Neural cell (in vitro differentiated cells): ENCODE data around the gene PARD3B. TPM values are rescaled to one million over a fixed set of nuclear protein-coding genes. Genes with fewer than 3 reads are reported as not detected.

Experiments used
- H2AFZ ChIP-seq: fragments of 200-600, 300-800 bp; sonication (generic), shearing (Covaris generic); 2 replicates; pipeline ENCODE4 v1.6.0; 2014; ENCODE audit warnings: low read depth, mild to moderate bottlenecking, antibody characterized with exemption, low read length, moderate library complexity
- H3F3A ChIP-seq: fragments of 200-600 bp; shearing (Covaris generic); 2 replicates; pipeline ENCODE4 v1.6.1; 2016; ENCODE audit warnings: mild to moderate bottlenecking, moderate library complexity, mixed read lengths, antibody characterized with exemption, low read length; ENCODE audit not compliant: insufficient read depth, poor library complexity, severe bottlenecking
- H3K27ac ChIP-seq: fragments of 200-600, 300-800 bp; sonication (generic), shearing (Covaris generic); 2 replicates; pipeline ENCODE4 v1.5.1; 2014; ENCODE audit warnings: mild to moderate bottlenecking, low read length, moderate library complexity
- H3K27me3 ChIP-seq: fragments of 300-800, 200-600 bp; sonication (generic), shearing (Covaris generic); 2 replicates; pipeline ENCODE4 v1.6.0; 2014; ENCODE audit warnings: mild to moderate bottlenecking, low read depth, low read length, moderate library complexity; ENCODE audit not compliant: insufficient read depth
- H3K36me3 ChIP-seq: fragments of 300-800, 200-600 bp; sonication (generic), shearing (Covaris generic); 2 replicates; pipeline ENCODE4 v1.5.1; 2014; ENCODE audit warnings: mild to moderate bottlenecking, antibody characterized with exemption, low read length, moderate library complexity; ENCODE audit not compliant: insufficient read depth
- H3K4me2 ChIP-seq: fragments of 300-800, 200-600 bp; sonication (generic), shearing (Covaris generic); 2 replicates; pipeline ENCODE4 v1.6.0; 2014; ENCODE audit warnings: mild to moderate bottlenecking, low read length
- H3K4me3 ChIP-seq: fragments of 300-800, 200-600 bp; sonication (generic), shearing (Covaris generic); 2 replicates; pipeline ENCODE4 v1.5.1; 2014; ENCODE audit warnings: mild to moderate bottlenecking, low read length, moderate library complexity
- H3K79me2 ChIP-seq: fragments of 200-600 bp; shearing (Covaris generic); replicated peaks from 2 replicates; pipeline ENCODE4 v1.6.0; 2014; ENCODE audit warnings: mild to moderate bottlenecking, low read length, moderate library complexity; ENCODE audit not compliant: insufficient read depth
- H3K9ac ChIP-seq: fragments of 300-800, 200-600 bp; sonication (generic), shearing (Covaris generic); 2 replicates; pipeline ENCODE4 v1.6.1; 2016; ENCODE audit warnings: mild to moderate bottlenecking, low read length, mixed read lengths
- H3K9me2 ChIP-seq: fragments of 200-600 bp; shearing (Covaris generic); 2 replicates; pipeline ENCODE4 v1.6.1; 2016; ENCODE audit warnings: mild to moderate bottlenecking, low read length, mixed read lengths; ENCODE audit not compliant: insufficient read depth
- H3K9me3 ChIP-seq: fragments of 200-600, 300-800 bp; sonication (generic), shearing (Covaris generic); 2 replicates; pipeline ENCODE4 v1.6.1; 2016; ENCODE audit warnings: mild to moderate bottlenecking, mixed run types, low read length, moderate library complexity, mixed read lengths
- H4K20me1 ChIP-seq: fragments of 200-600 bp; shearing (Covaris generic); 2 replicates; pipeline ENCODE4 v1.6.1; 2016; ENCODE audit warnings: mild to moderate bottlenecking, mixed run types; ENCODE audit not compliant: insufficient read depth
- CTCF ChIP-seq: fragments of 450-650 bp; IDR thresholded peaks from 2 replicates; pipeline ENCODE4 v1.5.1; 2014; ENCODE audit warnings: antibody characterized with exemption, mild to moderate bottlenecking, moderate library complexity; ENCODE audit not compliant: poor library complexity, severe bottlenecking
- EP300 ChIP-seq: fragments of 450-650 bp; conservative IDR thresholded peaks from 2 replicates; pipeline ENCODE4 v1.6.1; 2014; ENCODE audit warnings: antibody characterized with exemption, mild to moderate bottlenecking, moderate library complexity; ENCODE audit not compliant: poor library complexity, severe bottlenecking
- EZH2 ChIP-seq: fragments of 200-600, 300-800 bp; shearing (Covaris generic), sonication (generic); IDR thresholded peaks from 2 replicates; pipeline ENCODE4 v1.6.1; 2014; ENCODE audit warnings: antibody characterized with exemption, low read length, borderline replicate concordance, mild to moderate bottlenecking; ENCODE audit not compliant: insufficient read depth, poor library complexity, severe bottlenecking
- MXI1 ChIP-seq: fragments of 450-650 bp; conservative IDR thresholded peaks from 2 replicates; pipeline ENCODE4 v1.6.1; 2014; ENCODE audit warnings: antibody characterized with exemption, mild to moderate bottlenecking; ENCODE audit not compliant: poor library complexity, severe bottlenecking
- POLR2AphosphoS5 ChIP-seq: IDR thresholded peaks from 2 replicates; pipeline ENCODE4 v1.6.1; 2012
- RAD21 ChIP-seq: fragments of 450-650 bp; conservative IDR thresholded peaks from 2 replicates; pipeline ENCODE4 v1.6.1; 2014; ENCODE audit warnings: antibody characterized with exemption, mild to moderate bottlenecking, moderate library complexity
- REST ChIP-seq: IDR thresholded peaks from 2 replicates; pipeline ENCODE4 v1.6.1; 2012; ENCODE audit warnings: borderline replicate concordance
- SMC3 ChIP-seq: fragments of 450-650 bp; conservative IDR thresholded peaks from 2 replicates; pipeline ENCODE4 v1.6.1; 2014; ENCODE audit warnings: antibody characterized with exemption, mild to moderate bottlenecking, moderate library complexity; ENCODE audit not compliant: poor library complexity
- TAF1 ChIP-seq: IDR thresholded peaks from 2 replicates; pipeline ENCODE4 v1.6.1; 2012; ENCODE audit warnings: low read depth
- polyA plus RNA-seq: library from polyadenylated mRNA; depleted of rRNA; stranded (reverse); fragments of >200 nt; gene quantifications from 2 replicates; pipeline ENCODE4 v1.2.3, GENCODE V29; 2014

PARD3B gene
- polyA plus RNA-seq, 1 donor from 2014 or later = 0.54 TPM

GRCh38 chr2:205161156-205161839, 616.0 kb downstream of the PARD3B start:
- Histone ChIP-seq H3K9me3 (no peaks in the 10 kb centered on the region), H3K36me3 (no peaks in the 10 kb centered on the region), H3K9me2 (no peaks in the 10 kb centered on the region), H3K79me2 (no peaks in the 10 kb centered on the region), H4K20me1 (no peaks in the 10 kb centered on the region), H3K27me3 (no peaks in the 10 kb centered on the region), H2AFZ (no peak overlapping the region), H3K9ac (no peak overlapping the region), H3K4me3 (no peak overlapping the region), H3K27ac (no peak overlapping the region), H3K4me2 (no peak overlapping the region), H3F3A (no peaks in the 10 kb centered on the region)
- no peak for TF ChIP-seq POLR2AphosphoS5
- TF ChIP-seq EP300 = no peak
- TF ChIP-seq TAF1 = no peak
- no peak for TF ChIP-seq REST
- no peak for TF ChIP-seq MXI1
- no peak for TF ChIP-seq CTCF
- TF ChIP-seq RAD21 = no peak
- TF ChIP-seq EZH2 = no peak
- TF ChIP-seq SMC3 = no peak

- H3K4me2 ChIP-seq = no peak overlapping the region
- TF ChIP-seq EP300 (no peak), REST (no peak), RAD21 (no peak), POLR2AphosphoS5 (no peak), EZH2 (no peak), CTCF (no peak), SMC3 (no peak), TAF1 (no peak)
- H3K9ac ChIP-seq = no peak overlapping the region
- no peak overlapping the region for H3K4me3 ChIP-seq
- H3K27me3 ChIP-seq = no peaks in the 10 kb centered on the region
- H3K27ac ChIP-seq = no peak overlapping the region
- H3F3A ChIP-seq = no peaks in the 10 kb centered on the region
- H2AFZ ChIP-seq = no peak overlapping the region
- no peaks in the 10 kb centered on the region for H3K9me2 ChIP-seq
- H3K79me2 ChIP-seq = no peaks in the 10 kb centered on the region
- H4K20me1 ChIP-seq = no peaks in the 10 kb centered on the region
- no peaks in the 10 kb centered on the region for H3K36me3 ChIP-seq
- no peaks in the 10 kb centered on the region for H3K9me3 ChIP-seq
Observed at GRCh38 chr2:205166745-205167144, 621.5 kb downstream of the PARD3B start.
